Right lobe of liver (tissue), 4 donors: ENCODE measurements around the gene MFN2.

Experiments used
- POLR2A ChIP-seq: fragments of 450-650 bp; IDR thresholded peaks from one replicate; pipeline ENCODE4 v1.6.1; 2017; ENCODE audit warnings: antibody characterized with exemption, mild to moderate bottlenecking
- TF ChIP-seq, protein P1 (sequence below), 4 donors: fragments of 200-600 bp in 3 of 4; fragments of 450-650 bp in 1 of 4; IDR thresholded peaks; one replicate each; pipeline versions ENCODE4 v1.5.1 to v1.8.0; 2016 to 2022; ENCODE audit warnings: antibody characterized with exemption in 4 of 4, mild to moderate bottlenecking in 2 of 4
- donor health status: DM: no; HTN: no; CAD: no.
- donor health status: DM: no; HTN: no; CAD: no.
- donor health status: DM: no; HTN: yes; CAD: no.

DNA sequence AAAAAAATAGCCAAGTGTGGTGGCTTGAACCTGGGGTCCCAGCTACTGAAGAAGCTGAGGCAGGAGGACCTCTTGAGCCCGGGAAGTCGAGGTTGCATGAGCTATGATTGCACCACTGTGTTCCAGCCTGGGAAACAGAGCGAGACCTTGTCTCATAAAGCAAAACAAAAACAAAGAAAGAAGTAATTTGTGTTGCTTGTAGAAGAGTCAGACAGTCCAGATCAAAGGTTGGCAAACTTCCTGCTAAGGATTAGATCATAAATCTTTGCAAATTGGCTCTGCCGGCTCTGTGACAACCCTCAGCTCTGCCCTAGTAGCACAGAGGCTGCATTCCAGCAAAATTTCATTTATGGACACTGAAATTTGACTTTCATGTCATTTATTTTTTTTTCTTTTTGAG is 19.0 kb upstream of the MFN2 start:
- TF ChIP-seq, protein P1, sequence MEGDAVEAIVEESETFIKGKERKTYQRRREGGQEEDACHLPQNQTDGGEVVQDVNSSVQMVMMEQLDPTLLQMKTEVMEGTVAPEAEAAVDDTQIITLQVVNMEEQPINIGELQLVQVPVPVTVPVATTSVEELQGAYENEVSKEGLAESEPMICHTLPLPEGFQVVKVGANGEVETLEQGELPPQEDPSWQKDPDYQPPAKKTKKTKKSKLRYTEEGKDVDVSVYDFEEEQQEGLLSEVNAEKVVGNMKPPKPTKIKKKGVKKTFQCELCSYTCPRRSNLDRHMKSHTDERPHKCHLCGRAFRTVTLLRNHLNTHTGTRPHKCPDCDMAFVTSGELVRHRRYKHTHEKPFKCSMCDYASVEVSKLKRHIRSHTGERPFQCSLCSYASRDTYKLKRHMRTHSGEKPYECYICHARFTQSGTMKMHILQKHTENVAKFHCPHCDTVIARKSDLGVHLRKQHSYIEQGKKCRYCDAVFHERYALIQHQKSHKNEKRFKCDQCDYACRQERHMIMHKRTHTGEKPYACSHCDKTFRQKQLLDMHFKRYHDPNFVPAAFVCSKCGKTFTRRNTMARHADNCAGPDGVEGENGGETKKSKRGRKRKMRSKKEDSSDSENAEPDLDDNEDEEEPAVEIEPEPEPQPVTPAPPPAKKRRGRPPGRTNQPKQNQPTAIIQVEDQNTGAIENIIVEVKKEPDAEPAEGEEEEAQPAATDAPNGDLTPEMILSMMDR (IDR thresholded peaks at IDR 0.05), result no peak
- no peak for TF ChIP-seq POLR2A
